Glomerular endothelial cell (primary cell): ENCODE measurements around the gene TVP23A. TPM values are rescaled to one million over a fixed set of nuclear protein-coding genes. Genes with fewer than 3 reads are reported as not detected.

Source experiments
- total RNA-seq: library from RNA; depleted of rRNA; stranded (reverse); fragments of >200 nt; gene quantifications from 2 replicates; pipeline ENCODE4 v1.2.3, GENCODE V29; 2015

TVP23A gene
- total RNA-seq, 1 donor from 2014 or later: not detected

Other genes with a start within 250 kb of the TVP23A start
- gene EMP2, start 238.2 kb downstream of the TVP23A start, total RNA-seq: 6.0 and 6.9 TPM in 2 replicates
- gene TEKT5, start 123.9 kb downstream of the TVP23A start, total RNA-seq: 0.10 and 0.12 TPM in 2 replicates
- gene NUBP1, start 75.0 kb downstream of the TVP23A start, total RNA-seq: 13.4 and 31.0 TPM in 2 replicates
- 0.19 and 0.93 TPM in 2 replicates for gene CIITA, start 58.4 kb upstream of the TVP23A start, total RNA-seq
- 57.6 and 69.0 TPM in 2 replicates for gene DEXI, start 123.7 kb upstream of the TVP23A start, total RNA-seq
- gene CLEC16A, start 125.8 kb upstream of the TVP23A start, total RNA-seq: 21.0 and 32.4 TPM in 2 replicates